ENCODE measurements around the gene ZBTB7C. TPM values are rescaled to one million over a fixed set of nuclear protein-coding genes. Genes with fewer than 3 reads are reported as not detected.

Gene ZBTB7C
- total RNA-seq, 2 experiments from 2014 or later: not detected

- CTCF ChIA-PET (ENCODE audit: unreplicated experiment): no interaction called here
- TF ChIP-seq CTCF (conservative IDR thresholded peaks at IDR 0.05; ENCODE audit: low read length): no peak
- no peak for TF ChIP-seq EZH2phosphoT487 (IDR thresholded peaks at IDR 0.05; ENCODE audit: borderline replicate concordance, low read depth, low read length)
These were observed 213.4 kb downstream of the ZBTB7C start for GRCh38 chr18:48195787-48196186.

GRCh38 chr18:48194591-48195181 lies 214.5 kb downstream of the ZBTB7C start:
- no peaks in the 10 kb centered on the region for H3K9me2 ChIP-seq (ENCODE audit: insufficient read depth, low read length)
- no peaks in the 10 kb centered on the region for H3K79me2 ChIP-seq (ENCODE audit: insufficient read depth, low read depth, low read length)
- CTCF ChIA-PET (ENCODE audit: unreplicated experiment): no interaction called here
- H3K36me3 ChIP-seq (ENCODE audit: insufficient read depth, low read length): no peaks in the 10 kb centered on the region
- H3K4me3 ChIP-seq (ENCODE audit: low read depth, low read length, poor library complexity, severe bottlenecking): no peak overlapping the region
- no peaks in the 10 kb centered on the region for H4K20me1 ChIP-seq (ENCODE audit: insufficient read depth, low read length)
- no peak overlapping the region for H2AFZ ChIP-seq (ENCODE audit: low read length)
- TF ChIP-seq EZH2phosphoT487 (IDR thresholded peaks at IDR 0.05; ENCODE audit: borderline replicate concordance, low read depth, low read length) (no peak), CTCF (conservative IDR thresholded peaks at IDR 0.05; ENCODE audit: low read length) (no peak)
- DNase-seq (ENCODE audit: low spot score): no peak
- intact Hi-C loops (cut with micrococcal nuclease; ENCODE audit: unreplicated experiment): no loop called here
- POLR2A ChIA-PET: no interaction called here
- no peak overlapping the region for H3K4me2 ChIP-seq (ENCODE audit: low read length)
- H3K9me3 ChIP-seq (ENCODE audit: low read length): no peaks in the 10 kb centered on the region
- no TSS peak for BruUV-seq (replicated peaks)
- no peak overlapping the region for H3K27ac ChIP-seq (ENCODE audit: low read depth, low read length, poor library complexity, severe bottlenecking)
- H3K4me1 ChIP-seq (ENCODE audit: insufficient read depth, low read length, poor library complexity, severe bottlenecking): no peaks in the 10 kb centered on the region

More at GRCh38 chr18:48195787-48196186, 213.4 kb downstream of the ZBTB7C start:
- no peaks in the 10 kb centered on the region for H3K36me3 ChIP-seq (ENCODE audit: insufficient read depth, low read length)
- POLR2A ChIA-PET: no interaction called here
- no peak for DNase-seq (ENCODE audit: low spot score)
- no peaks in the 10 kb centered on the region for H4K20me1 ChIP-seq (ENCODE audit: insufficient read depth, low read length)
- no peak overlapping the region for H3K4me3 ChIP-seq (ENCODE audit: low read depth, low read length, poor library complexity, severe bottlenecking)
- no TSS peak for BruUV-seq (replicated peaks)
- H3K79me2 ChIP-seq (ENCODE audit: insufficient read depth, low read depth, low read length): no peaks in the 10 kb centered on the region
- H3K9me2 ChIP-seq (ENCODE audit: insufficient read depth, low read length): no peaks in the 10 kb centered on the region
- H2AFZ ChIP-seq (ENCODE audit: low read length): no peak overlapping the region
- H3K27ac ChIP-seq (ENCODE audit: low read depth, low read length, poor library complexity, severe bottlenecking): no peak overlapping the region
- H3K4me2 ChIP-seq (ENCODE audit: low read length): no peak overlapping the region
- H3K4me1 ChIP-seq (ENCODE audit: insufficient read depth, low read length, poor library complexity, severe bottlenecking): no peaks in the 10 kb centered on the region
- no peaks in the 10 kb centered on the region for H3K9me3 ChIP-seq (ENCODE audit: low read length)
- intact Hi-C loops (cut with micrococcal nuclease; ENCODE audit: unreplicated experiment): no loop called here

- no peak overlapping the region for H2AFZ ChIP-seq (ENCODE audit: low read length)
- no peaks in the 10 kb centered on the region for H3K79me2 ChIP-seq (ENCODE audit: insufficient read depth, low read depth, low read length)
- no peaks in the 10 kb centered on the region for H3K36me3 ChIP-seq (ENCODE audit: insufficient read depth, low read length)
- BruUV-seq (replicated peaks): no TSS peak
- H3K9me3 ChIP-seq (ENCODE audit: low read length): no peaks in the 10 kb centered on the region
- no peak overlapping the region for H3K4me2 ChIP-seq (ENCODE audit: low read length)
- DNase-seq (ENCODE audit: low spot score): no peak
- intact Hi-C loops (cut with micrococcal nuclease; ENCODE audit: unreplicated experiment): no loop called here
- CTCF ChIA-PET (ENCODE audit: unreplicated experiment): no interaction called here
- POLR2A ChIA-PET: no interaction called here
- H3K4me3 ChIP-seq (ENCODE audit: low read depth, low read length, poor library complexity, severe bottlenecking): no peak overlapping the region
- no peak for TF ChIP-seq EZH2phosphoT487 (IDR thresholded peaks at IDR 0.05; ENCODE audit: borderline replicate concordance, low read depth, low read length)
- no peak for TF ChIP-seq CTCF (conservative IDR thresholded peaks at IDR 0.05; ENCODE audit: low read length)
- H3K9me2 ChIP-seq (ENCODE audit: insufficient read depth, low read length): no peaks in the 10 kb centered on the region
- H3K27ac ChIP-seq (ENCODE audit: low read depth, low read length, poor library complexity, severe bottlenecking): no peak overlapping the region
- H4K20me1 ChIP-seq (ENCODE audit: insufficient read depth, low read length): no peaks in the 10 kb centered on the region
- H3K4me1 ChIP-seq (ENCODE audit: insufficient read depth, low read length, poor library complexity, severe bottlenecking): no peaks in the 10 kb centered on the region
These were observed 215.4 kb downstream of the ZBTB7C start for GRCh38 chr18:48193521-48194492.

Measured in OCI-LY7 (cell line).